ENCODE data around the gene EFNB2.

EFNB2 gene

DNA sequence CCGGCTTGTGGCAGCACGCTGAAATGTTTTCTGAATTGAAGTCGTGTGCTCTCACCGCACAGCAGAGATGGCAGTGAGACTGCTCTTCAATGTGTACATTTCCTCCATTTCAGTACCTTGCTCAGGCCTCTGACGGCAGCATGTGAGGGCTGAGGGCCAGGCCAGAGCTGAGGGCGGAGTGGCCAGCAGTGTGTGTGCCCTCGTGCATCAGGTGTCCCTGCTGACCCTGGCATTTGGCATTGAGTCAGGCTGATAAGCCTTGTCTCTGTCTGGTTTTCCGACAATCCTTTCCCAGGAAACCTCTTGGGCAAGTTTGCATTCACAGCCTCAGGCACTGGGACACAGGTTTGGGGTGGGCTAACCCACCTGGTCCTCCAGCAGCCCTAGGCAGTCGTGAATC, 62.3 kb downstream of the EFNB2 start:
- Histone ChIP-seq H3K4me3 (ENCODE audit: low read length in 2 of 2) (no peak overlapping the region), H3K9ac (ENCODE audit: low read depth in 1 of 2, low read length in 2 of 2) (no peak overlapping the region), H3K27ac (ENCODE audit: low read depth in 2 of 2, low read length in 2 of 2) (no peak overlapping the region), H3K4me1 (ENCODE audit: control insufficient read depth in 2 of 2, insufficient read depth in 2 of 2, low read length in 2 of 2) (peaks cover 10 to 30% of the 10 kb centered on the region in 2 donors), H3K36me3 (ENCODE audit: control insufficient read depth in 2 of 2, insufficient read depth in 2 of 2, low read length in 2 of 2) (no peaks in the 10 kb centered on the region), H3K9me3 (ENCODE audit: control insufficient read depth in 2 of 2, low read length in 2 of 2) (no peaks in the 10 kb centered on the region), H3K27me3 (ENCODE audit: control insufficient read depth in 2 of 2, insufficient read depth in 2 of 2, low read length in 2 of 2) (no peaks in the 10 kb centered on the region)

- Histone ChIP-seq H3K4me3 (ENCODE audit: low read length in 2 of 2) (peak overlapping the region in 1 of 2 donors; percentile 27), H3K9me3 (ENCODE audit: control insufficient read depth in 2 of 2, low read length in 2 of 2) (no peaks in the 10 kb centered on the region), H3K9ac (ENCODE audit: low read depth in 1 of 2, low read length in 2 of 2) (peak overlapping the region in 1 of 2 donors; percentile 41), H3K4me1 (ENCODE audit: control insufficient read depth in 2 of 2, insufficient read depth in 2 of 2, low read length in 2 of 2) (peaks cover 10 to 28% of the 10 kb centered on the region in 2 donors), H3K27me3 (ENCODE audit: control insufficient read depth in 2 of 2, insufficient read depth in 2 of 2, low read length in 2 of 2) (no peaks in the 10 kb centered on the region), H3K36me3 (ENCODE audit: control insufficient read depth in 2 of 2, insufficient read depth in 2 of 2, low read length in 2 of 2) (no peaks in the 10 kb centered on the region), H3K27ac (ENCODE audit: low read depth in 2 of 2, low read length in 2 of 2) (no peak overlapping the region)
Measured at GRCh38 chr13:106472621-106473020, 62.8 kb downstream of the EFNB2 start.

DNA sequence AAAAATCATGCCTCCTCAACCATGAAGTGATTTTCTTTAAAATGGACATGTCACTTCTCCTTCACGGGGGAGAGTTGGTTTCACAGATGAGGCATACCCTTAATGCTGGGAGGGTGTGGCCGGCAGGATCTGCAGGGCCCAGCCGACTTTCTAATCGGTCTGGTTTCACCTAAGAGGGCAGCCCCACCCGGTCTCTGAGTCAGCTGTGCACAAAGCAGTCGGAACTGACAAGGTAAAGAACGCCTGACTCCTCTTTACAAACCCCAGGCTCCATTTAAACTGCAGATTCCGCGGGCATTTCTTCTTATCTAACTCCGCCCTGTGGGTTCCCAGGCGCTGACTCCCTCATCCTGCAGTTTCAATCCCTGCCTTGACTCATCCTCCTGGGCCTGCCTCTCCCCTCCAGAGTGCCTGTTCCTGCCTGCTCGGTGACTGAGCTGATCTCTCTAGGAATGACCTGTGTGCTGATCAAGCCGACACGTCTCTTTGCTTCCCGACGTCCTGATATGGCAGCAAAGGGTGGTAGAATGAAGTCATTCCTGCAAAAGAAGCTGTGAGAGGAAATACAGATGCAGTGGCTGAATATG, 63.4 kb downstream of the EFNB2 start:
- Histone ChIP-seq H3K9ac (ENCODE audit: low read depth in 1 of 2, low read length in 2 of 2) (peak overlapping the region in 1 of 2 donors; percentile 41), H3K36me3 (ENCODE audit: control insufficient read depth in 2 of 2, insufficient read depth in 2 of 2, low read length in 2 of 2) (no peaks in the 10 kb centered on the region), H3K27me3 (ENCODE audit: control insufficient read depth in 2 of 2, insufficient read depth in 2 of 2, low read length in 2 of 2) (no peaks in the 10 kb centered on the region), H3K4me3 (ENCODE audit: low read length in 2 of 2) (peak overlapping the region; percentile 27 to 47), H3K9me3 (ENCODE audit: control insufficient read depth in 2 of 2, low read length in 2 of 2) (no peaks in the 10 kb centered on the region), H3K27ac (ENCODE audit: low read depth in 2 of 2, low read length in 2 of 2) (no peak overlapping the region), H3K4me1 (ENCODE audit: control insufficient read depth in 2 of 2, insufficient read depth in 2 of 2, low read length in 2 of 2) (peaks cover 10 to 23% of the 10 kb centered on the region in 2 donors)

DNA sequence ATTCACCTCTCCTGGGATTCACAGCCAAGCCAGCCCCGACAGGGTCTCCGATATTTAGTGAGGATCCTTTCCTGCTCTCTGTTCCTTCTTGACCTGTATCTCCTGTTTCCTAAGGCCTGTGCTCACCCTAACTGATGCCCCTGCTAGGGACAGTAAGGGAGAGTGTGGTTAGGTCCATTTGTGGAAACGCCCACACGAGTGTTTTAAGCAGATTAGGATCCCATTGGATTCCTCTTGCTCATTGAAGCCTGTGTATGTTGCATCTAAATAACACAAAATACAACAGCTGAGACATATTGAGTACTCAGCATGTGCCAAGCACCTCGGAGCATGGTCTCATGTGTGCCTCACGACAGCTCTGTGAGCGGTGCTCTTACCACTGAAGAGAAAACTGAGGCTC, 64.9 kb downstream of the EFNB2 start:
- Histone ChIP-seq H3K9ac (ENCODE audit: low read depth in 1 of 2, low read length in 2 of 2) (no peak overlapping the region), H3K27me3 (ENCODE audit: control insufficient read depth in 2 of 2, insufficient read depth in 2 of 2, low read length in 2 of 2) (no peaks in the 10 kb centered on the region), H3K36me3 (ENCODE audit: control insufficient read depth in 2 of 2, insufficient read depth in 2 of 2, low read length in 2 of 2) (no peaks in the 10 kb centered on the region), H3K4me1 (ENCODE audit: control insufficient read depth in 2 of 2, insufficient read depth in 2 of 2, low read length in 2 of 2) (peaks cover 10 to 12% of the 10 kb centered on the region in 2 donors), H3K27ac (ENCODE audit: low read depth in 2 of 2, low read length in 2 of 2) (no peak overlapping the region), H3K9me3 (ENCODE audit: control insufficient read depth in 2 of 2, low read length in 2 of 2) (no peaks in the 10 kb centered on the region), H3K4me3 (ENCODE audit: low read length in 2 of 2) (no peak overlapping the region)

DNA sequence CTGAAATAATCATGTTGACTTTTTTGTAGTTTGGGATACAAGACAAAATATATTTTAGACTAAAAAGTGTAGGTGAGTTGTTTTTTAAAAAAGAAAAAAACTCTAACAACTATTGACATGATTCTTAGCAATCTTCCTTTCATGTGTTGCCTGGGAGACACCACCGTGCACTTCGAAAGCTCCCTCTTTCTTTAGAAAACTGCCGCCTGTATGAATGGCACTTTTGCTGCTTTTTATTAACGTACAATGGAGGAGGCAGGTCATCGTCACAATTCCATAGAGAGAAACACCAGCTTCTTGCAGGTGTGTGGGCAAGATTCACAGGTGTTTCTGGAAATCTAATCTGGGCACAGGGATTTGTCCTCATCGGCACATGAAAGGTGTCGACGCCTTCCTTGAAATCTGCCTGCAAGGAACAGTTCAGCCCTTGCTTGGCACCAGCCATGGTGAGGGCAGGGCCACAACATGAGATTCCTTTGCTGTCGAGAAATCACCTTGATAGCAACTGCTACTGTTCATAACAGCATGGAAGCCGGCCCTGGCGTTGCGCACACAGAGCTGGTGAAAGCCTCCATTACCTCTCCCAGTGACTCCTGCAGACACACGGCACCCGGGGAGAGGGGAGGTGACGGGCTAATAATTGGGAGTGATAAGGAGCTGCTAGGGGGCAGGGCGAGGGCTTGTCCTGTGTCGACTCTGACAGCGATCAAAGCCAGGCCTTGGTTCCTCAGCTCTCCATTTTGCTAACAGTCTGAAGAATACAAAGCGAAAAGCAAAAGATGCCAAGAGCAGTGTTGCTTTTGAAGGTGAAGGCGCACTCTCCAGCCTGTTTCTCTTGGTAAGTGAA, 66.5 kb downstream of the EFNB2 start:
- Histone ChIP-seq H3K36me3 (ENCODE audit: control insufficient read depth in 2 of 2, insufficient read depth in 2 of 2, low read length in 2 of 2) (no peaks in the 10 kb centered on the region), H3K27ac (ENCODE audit: low read depth in 2 of 2, low read length in 2 of 2) (no peak overlapping the region), H3K4me1 (ENCODE audit: control insufficient read depth in 2 of 2, insufficient read depth in 2 of 2, low read length in 2 of 2) (peaks cover 10% of the 10 kb centered on the region in 2 donors), H3K9ac (ENCODE audit: low read depth in 1 of 2, low read length in 2 of 2) (no peak overlapping the region), H3K9me3 (ENCODE audit: control insufficient read depth in 2 of 2, low read length in 2 of 2) (no peaks in the 10 kb centered on the region), H3K4me3 (ENCODE audit: low read length in 2 of 2) (no peak overlapping the region), H3K27me3 (ENCODE audit: control insufficient read depth in 2 of 2, insufficient read depth in 2 of 2, low read length in 2 of 2) (no peaks in the 10 kb centered on the region)

- Histone ChIP-seq H3K4me3 (ENCODE audit: low read length in 2 of 2) (no peak overlapping the region), H3K4me1 (ENCODE audit: control insufficient read depth in 2 of 2, insufficient read depth in 2 of 2, low read length in 2 of 2) (peaks cover 10% of the 10 kb centered on the region in 2 donors), H3K9ac (ENCODE audit: low read depth in 1 of 2, low read length in 2 of 2) (no peak overlapping the region), H3K36me3 (ENCODE audit: control insufficient read depth in 2 of 2, insufficient read depth in 2 of 2, low read length in 2 of 2) (no peaks in the 10 kb centered on the region), H3K27ac (ENCODE audit: low read depth in 2 of 2, low read length in 2 of 2) (no peak overlapping the region), H3K27me3 (ENCODE audit: control insufficient read depth in 2 of 2, insufficient read depth in 2 of 2, low read length in 2 of 2) (no peaks in the 10 kb centered on the region), H3K9me3 (ENCODE audit: control insufficient read depth in 2 of 2, low read length in 2 of 2) (no peaks in the 10 kb centered on the region)
Measured at GRCh38 chr13:106468207-106468606, 67.3 kb downstream of the EFNB2 start.

- H3K4me1 ChIP-seq (ENCODE audit: control insufficient read depth in 2 of 2, insufficient read depth in 2 of 2, low read length in 2 of 2): peaks cover 3 to 8% of the 10 kb centered on the region in 2 donors
- no peaks in the 10 kb centered on the region for H3K36me3 ChIP-seq (ENCODE audit: control insufficient read depth in 2 of 2, insufficient read depth in 2 of 2, low read length in 2 of 2)
- H3K9me3 ChIP-seq (ENCODE audit: control insufficient read depth in 2 of 2, low read length in 2 of 2): no peaks in the 10 kb centered on the region
- no peak overlapping the region for H3K27ac ChIP-seq (ENCODE audit: low read depth in 2 of 2, low read length in 2 of 2)
- no peaks in the 10 kb centered on the region for H3K27me3 ChIP-seq (ENCODE audit: control insufficient read depth in 2 of 2, insufficient read depth in 2 of 2, low read length in 2 of 2)
- no peak overlapping the region for H3K9ac ChIP-seq (ENCODE audit: low read depth in 1 of 2, low read length in 2 of 2)
- H3K4me3 ChIP-seq (ENCODE audit: low read length in 2 of 2): no peak overlapping the region
Measured at GRCh38 chr13:106467427-106468122, 67.9 kb downstream of the EFNB2 start.

- H3K9me3 ChIP-seq (ENCODE audit: control insufficient read depth in 2 of 2, low read length in 2 of 2): no peaks in the 10 kb centered on the region
- no peaks in the 10 kb centered on the region for H3K36me3 ChIP-seq (ENCODE audit: control insufficient read depth in 2 of 2, insufficient read depth in 2 of 2, low read length in 2 of 2)
- peaks cover 0 to under 1% of the 10 kb centered on the region in 2 donors for H3K4me1 ChIP-seq (ENCODE audit: control insufficient read depth in 2 of 2, insufficient read depth in 2 of 2, low read length in 2 of 2)
- H3K9ac ChIP-seq (ENCODE audit: low read depth in 1 of 2, low read length in 2 of 2): no peak overlapping the region
- H3K27ac ChIP-seq (ENCODE audit: low read depth in 2 of 2, low read length in 2 of 2): no peak overlapping the region
- no peak overlapping the region for H3K4me3 ChIP-seq (ENCODE audit: low read length in 2 of 2)
- H3K27me3 ChIP-seq (ENCODE audit: control insufficient read depth in 2 of 2, insufficient read depth in 2 of 2, low read length in 2 of 2): no peaks in the 10 kb centered on the region
Measured at GRCh38 chr13:106466691-106467426, 68.6 kb downstream of the EFNB2 start.

- Histone ChIP-seq H3K9ac (ENCODE audit: low read depth in 1 of 2, low read length in 2 of 2) (no peak overlapping the region), H3K36me3 (ENCODE audit: control insufficient read depth in 2 of 2, insufficient read depth in 2 of 2, low read length in 2 of 2) (no peaks in the 10 kb centered on the region), H3K4me1 (ENCODE audit: control insufficient read depth in 2 of 2, insufficient read depth in 2 of 2, low read length in 2 of 2) (no peaks in the 10 kb centered on the region), H3K27me3 (ENCODE audit: control insufficient read depth in 2 of 2, insufficient read depth in 2 of 2, low read length in 2 of 2) (no peaks in the 10 kb centered on the region), H3K9me3 (ENCODE audit: control insufficient read depth in 2 of 2, low read length in 2 of 2) (no peaks in the 10 kb centered on the region), H3K27ac (ENCODE audit: low read depth in 2 of 2, low read length in 2 of 2) (no peak overlapping the region), H3K4me3 (ENCODE audit: low read length in 2 of 2) (no peak overlapping the region)
Measured at GRCh38 chr13:106464076-106464475, 71.4 kb downstream of the EFNB2 start.

Data from mucosa of rectum (tissue), 2 donors.